NCI-H446 treated with DMSO at 0.1 percent for 48 hours (cell line): ENCODE results near the gene SPDYE3.
"Not testable (repeated sequence)": the region's sequence is repeated elsewhere in the genome, so short reads cannot be mapped to it uniquely, and the experiment has no call there.

Source experiments
- DNase-seq: peaks from one replicate; lab custom pipeline; 2025; lab: John Stamatoyannopoulos, UW

SPDYE3 gene

GRCh38 chr7:100349757-100350156, 42.3 kb downstream of the SPDYE3 start:
- no peak for DNase-seq

- DNase-seq = no peak
These were observed 44.2 kb downstream of the SPDYE3 start for GRCh38 chr7:100351657-100352058.

- DNase-seq = not testable (repeated sequence)
These were observed 44.8 kb downstream of the SPDYE3 start for GRCh38 chr7:100352230-100352781.

- no peak for DNase-seq
These were observed 45.6 kb downstream of the SPDYE3 start for GRCh38 chr7:100352984-100353684.

- no peak for DNase-seq
These were observed 46.3 kb downstream of the SPDYE3 start for GRCh38 chr7:100353685-100354330.

GRCh38 chr7:100356416-100357068, 49.0 kb downstream of the SPDYE3 start:
- no peak for DNase-seq

GRCh38 chr7:100357131-100357561, 49.6 kb downstream of the SPDYE3 start:
- no peak for DNase-seq

GRCh38 chr7:100358027-100358856, 50.7 kb downstream of the SPDYE3 start, which contains the start of gene PILRB:
Gene PILRB, plus strand, starts transcription at chr7:100358117. Its CDS starts 186 bp downstream, at chr7:100358303.
- DNase-seq = no peak

GRCh38 chr7:100358857-100359212, 51.3 kb downstream of the SPDYE3 start:
- no peak for DNase-seq

GRCh38 chr7:100360135-100360854, 52.8 kb downstream of the SPDYE3 start:
- DNase-seq = no peak

GRCh38 chr7:100363098-100363497, 55.6 kb downstream of the SPDYE3 start:
- DNase-seq = no peak

GRCh38 chr7:100363797-100364196, 56.3 kb downstream of the SPDYE3 start:
- not testable (repeated sequence) for DNase-seq

- no peak for DNase-seq
These were observed 57.0 kb downstream of the SPDYE3 start for GRCh38 chr7:100364480-100364879.

- DNase-seq = not testable (repeated sequence)
These were observed 58.5 kb downstream of the SPDYE3 start for GRCh38 chr7:100365998-100366367.

- DNase-seq = no peak
These were observed 59.1 kb downstream of the SPDYE3 start for GRCh38 chr7:100366411-100367250.

GRCh38 chr7:100367251-100367620, 59.7 kb downstream of the SPDYE3 start:
- DNase-seq = no peak

GRCh38 chr7:100367676-100368613, 60.4 kb downstream of the SPDYE3 start:
- DNase-seq = no peak

- no peak for DNase-seq
These were observed 61.6 kb downstream of the SPDYE3 start for GRCh38 chr7:100369105-100369504.

GRCh38 chr7:100370303-100370702, 62.8 kb downstream of the SPDYE3 start:
- DNase-seq = no peak
